Measurements from ENCODE around the gene TAF11L4.
"Not testable (repeated sequence)": the region's sequence is repeated elsewhere in the genome, so short reads cannot be mapped to it uniquely, and the experiment has no call there.

Gene TAF11L4

GRCh38 chr5:17497446-17497845, 24.2 kb upstream of the TAF11L4 start:
- no peak overlapping the region for H3K4me3 ChIP-seq (ENCODE audit: low read depth in 1 of 2, low read length in 2 of 2)
- no peak overlapping the region for H3K9ac ChIP-seq (ENCODE audit: low read depth in 1 of 2, low read length in 2 of 2)
- no peaks in the 10 kb centered on the region for H3K4me1 ChIP-seq (ENCODE audit: control insufficient read depth in 1 of 2, insufficient read depth in 2 of 2, low read length in 2 of 2)
- no peaks in the 10 kb centered on the region for H3K36me3 ChIP-seq (ENCODE audit: control insufficient read depth in 1 of 2, insufficient read depth in 2 of 2, low read length in 2 of 2)
- H3K27ac ChIP-seq (ENCODE audit: low read depth, low read length): no peak overlapping the region
- no peaks in the 10 kb centered on the region for H3K27me3 ChIP-seq (ENCODE audit: control insufficient read depth in 1 of 2, insufficient read depth in 2 of 2, low read length in 2 of 2)
- peaks cover 0 to 2% of the 10 kb centered on the region in 2 donors for H3K9me3 ChIP-seq (ENCODE audit: control insufficient read depth in 1 of 2, low read length in 2 of 2)

- not testable (repeated sequence) for H3K4me1 ChIP-seq (ENCODE audit: control insufficient read depth in 1 of 2, insufficient read depth in 2 of 2, low read length in 2 of 2); H3K9ac ChIP-seq (ENCODE audit: low read depth in 1 of 2, low read length in 2 of 2); H3K36me3 ChIP-seq (ENCODE audit: control insufficient read depth in 1 of 2, insufficient read depth in 2 of 2, low read length in 2 of 2); H3K27me3 ChIP-seq (ENCODE audit: control insufficient read depth in 1 of 2, insufficient read depth in 2 of 2, low read length in 2 of 2); H3K9me3 ChIP-seq (ENCODE audit: control insufficient read depth in 1 of 2, low read length in 2 of 2); H3K27ac ChIP-seq (ENCODE audit: low read depth, low read length); H3K4me3 ChIP-seq (ENCODE audit: low read depth in 1 of 2, low read length in 2 of 2)
These were observed 23.7 kb upstream of the TAF11L4 start, which contains the start of gene TAF11L2 for GRCh38 chr5:17497931-17498330. TAF11L2 (plus strand) TSS chr5:17498231.

- Histone ChIP-seq H3K9me3 (ENCODE audit: control insufficient read depth in 1 of 2, low read length in 2 of 2) (no peaks in the 10 kb centered on the region), H3K4me3 (ENCODE audit: low read depth in 1 of 2, low read length in 2 of 2) (no peak overlapping the region), H3K27ac (ENCODE audit: low read depth, low read length) (no peak overlapping the region), H3K27me3 (ENCODE audit: control insufficient read depth in 1 of 2, insufficient read depth in 2 of 2, low read length in 2 of 2) (no peaks in the 10 kb centered on the region), H3K4me1 (ENCODE audit: control insufficient read depth in 1 of 2, insufficient read depth in 2 of 2, low read length in 2 of 2) (no peaks in the 10 kb centered on the region), H3K36me3 (ENCODE audit: control insufficient read depth in 1 of 2, insufficient read depth in 2 of 2, low read length in 2 of 2) (no peaks in the 10 kb centered on the region), H3K9ac (ENCODE audit: low read depth in 1 of 2, low read length in 2 of 2) (no peak overlapping the region)
These were observed 9.8 kb upstream of the TAF11L4 start for GRCh38 chr5:17511775-17512325.

- not testable (repeated sequence) for H3K4me1 ChIP-seq (ENCODE audit: control insufficient read depth in 1 of 2, insufficient read depth in 2 of 2, low read length in 2 of 2); H3K36me3 ChIP-seq (ENCODE audit: control insufficient read depth in 1 of 2, insufficient read depth in 2 of 2, low read length in 2 of 2); H3K4me3 ChIP-seq (ENCODE audit: low read depth in 1 of 2, low read length in 2 of 2); H3K27ac ChIP-seq (ENCODE audit: low read depth, low read length); H3K9ac ChIP-seq (ENCODE audit: low read depth in 1 of 2, low read length in 2 of 2); H3K27me3 ChIP-seq (ENCODE audit: control insufficient read depth in 1 of 2, insufficient read depth in 2 of 2, low read length in 2 of 2); H3K9me3 ChIP-seq (ENCODE audit: control insufficient read depth in 1 of 2, low read length in 2 of 2)
These were observed 4.1 kb upstream of the TAF11L4 start for GRCh38 chr5:17517526-17517925.

- not testable (repeated sequence) for H3K4me3 ChIP-seq (ENCODE audit: low read depth in 1 of 2, low read length in 2 of 2)
These were observed 3.5 kb upstream of the TAF11L4 start, which contains the start of gene TAF11L3 for GRCh38 chr5:17518067-17518466. TAF11L3 (plus strand) TSS chr5:17518367.

GRCh38 chr5:17519508-17519907, 2.1 kb upstream of the TAF11L4 start:
- H3K9ac ChIP-seq (ENCODE audit: low read depth in 1 of 2, low read length in 2 of 2); H3K4me1 ChIP-seq (ENCODE audit: control insufficient read depth in 1 of 2, insufficient read depth in 2 of 2, low read length in 2 of 2); H3K27me3 ChIP-seq (ENCODE audit: control insufficient read depth in 1 of 2, insufficient read depth in 2 of 2, low read length in 2 of 2); H3K9me3 ChIP-seq (ENCODE audit: control insufficient read depth in 1 of 2, low read length in 2 of 2); H3K27ac ChIP-seq (ENCODE audit: low read depth, low read length); H3K36me3 ChIP-seq (ENCODE audit: control insufficient read depth in 1 of 2, insufficient read depth in 2 of 2, low read length in 2 of 2); H3K4me3 ChIP-seq (ENCODE audit: low read depth in 1 of 2, low read length in 2 of 2): not testable (repeated sequence)

More at GRCh38 chr5:17518067-17518466, 3.5 kb upstream of the TAF11L4 start, which contains the start of gene TAF11L3:
- H3K27ac ChIP-seq (ENCODE audit: low read depth, low read length); H3K9me3 ChIP-seq (ENCODE audit: control insufficient read depth in 1 of 2, low read length in 2 of 2); H3K9ac ChIP-seq (ENCODE audit: low read depth in 1 of 2, low read length in 2 of 2); H3K27me3 ChIP-seq (ENCODE audit: control insufficient read depth in 1 of 2, insufficient read depth in 2 of 2, low read length in 2 of 2); H3K36me3 ChIP-seq (ENCODE audit: control insufficient read depth in 1 of 2, insufficient read depth in 2 of 2, low read length in 2 of 2); H3K4me1 ChIP-seq (ENCODE audit: control insufficient read depth in 1 of 2, insufficient read depth in 2 of 2, low read length in 2 of 2): not testable (repeated sequence)

- H3K4me1 ChIP-seq (ENCODE audit: control insufficient read depth in 1 of 2, insufficient read depth in 2 of 2, low read length in 2 of 2); H3K27me3 ChIP-seq (ENCODE audit: control insufficient read depth in 1 of 2, insufficient read depth in 2 of 2, low read length in 2 of 2); H3K36me3 ChIP-seq (ENCODE audit: control insufficient read depth in 1 of 2, insufficient read depth in 2 of 2, low read length in 2 of 2); H3K9me3 ChIP-seq (ENCODE audit: control insufficient read depth in 1 of 2, low read length in 2 of 2); H3K4me3 ChIP-seq (ENCODE audit: low read depth in 1 of 2, low read length in 2 of 2); H3K27ac ChIP-seq (ENCODE audit: low read depth, low read length); H3K9ac ChIP-seq (ENCODE audit: low read depth in 1 of 2, low read length in 2 of 2): not testable (repeated sequence)
These were observed 3.3 kb downstream of the TAF11L4 start, which contains the start of gene TAF11L5 for GRCh38 chr5:17524935-17525334. TAF11L5 (plus strand) TSS chr5:17525235.

DNA sequence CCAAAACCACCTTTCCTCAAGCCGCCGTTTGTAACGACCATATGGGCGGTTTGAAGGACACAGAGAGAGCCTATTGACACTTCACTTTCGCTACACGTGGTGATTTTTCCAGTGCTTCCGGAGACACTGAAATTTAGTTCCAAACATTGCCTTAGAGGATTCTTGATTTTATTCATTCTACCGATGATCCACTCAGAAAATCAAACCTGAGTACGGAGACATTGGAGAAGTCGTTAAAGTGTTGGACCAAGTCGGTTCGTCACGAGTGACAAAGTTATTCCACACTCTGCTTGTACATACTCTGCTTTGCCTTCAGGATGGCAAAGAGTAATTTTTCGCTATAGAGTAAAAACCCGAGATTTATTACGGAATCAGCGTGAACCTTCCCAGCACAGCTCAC, 4.9 kb downstream of the TAF11L4 start:
- not testable (repeated sequence) for H3K27ac ChIP-seq (ENCODE audit: low read depth, low read length); H3K36me3 ChIP-seq (ENCODE audit: control insufficient read depth in 1 of 2, insufficient read depth in 2 of 2, low read length in 2 of 2); H3K4me3 ChIP-seq (ENCODE audit: low read depth in 1 of 2, low read length in 2 of 2); H3K27me3 ChIP-seq (ENCODE audit: control insufficient read depth in 1 of 2, insufficient read depth in 2 of 2, low read length in 2 of 2); H3K9ac ChIP-seq (ENCODE audit: low read depth in 1 of 2, low read length in 2 of 2); H3K9me3 ChIP-seq (ENCODE audit: control insufficient read depth in 1 of 2, low read length in 2 of 2); H3K4me1 ChIP-seq (ENCODE audit: control insufficient read depth in 1 of 2, insufficient read depth in 2 of 2, low read length in 2 of 2)

DNA sequence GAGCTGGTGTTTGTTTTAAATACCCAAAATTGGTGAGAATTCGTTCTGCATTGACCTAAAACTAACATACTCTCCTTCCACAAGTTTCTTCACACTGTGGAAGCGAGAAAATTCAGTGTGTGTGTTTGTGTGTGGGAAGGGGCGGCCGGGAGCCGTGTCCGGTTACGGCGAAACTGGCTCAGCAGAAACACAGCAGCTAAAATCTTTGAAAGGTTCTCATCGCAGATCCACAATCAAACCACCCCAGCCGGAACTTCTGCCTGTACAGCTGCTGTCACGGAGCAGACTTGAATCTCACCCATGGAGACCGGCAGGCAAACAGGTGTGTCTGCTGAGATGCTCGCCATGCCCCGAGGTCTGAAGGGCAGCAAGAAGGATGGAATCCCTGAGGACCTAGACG, 6.8 kb downstream of the TAF11L4 start, which contains the start of gene TAF11L6:
Gene TAF11L6, plus strand, starts transcription at position 301 of the 400 bp plus-strand sequence.
- not testable (repeated sequence) for H3K9me3 ChIP-seq (ENCODE audit: control insufficient read depth in 1 of 2, low read length in 2 of 2); H3K4me1 ChIP-seq (ENCODE audit: control insufficient read depth in 1 of 2, insufficient read depth in 2 of 2, low read length in 2 of 2); H3K4me3 ChIP-seq (ENCODE audit: low read depth in 1 of 2, low read length in 2 of 2); H3K27ac ChIP-seq (ENCODE audit: low read depth, low read length); H3K36me3 ChIP-seq (ENCODE audit: control insufficient read depth in 1 of 2, insufficient read depth in 2 of 2, low read length in 2 of 2); H3K27me3 ChIP-seq (ENCODE audit: control insufficient read depth in 1 of 2, insufficient read depth in 2 of 2, low read length in 2 of 2); H3K9ac ChIP-seq (ENCODE audit: low read depth in 1 of 2, low read length in 2 of 2)

Data from duodenal mucosa (tissue), 2 donors.